Activated CD8-positive, alpha-beta memory T cell treated with anti-CD3 and anti-CD28 coated beads for 4 hours (primary cell): Measurements from ENCODE around the gene KRT84.
"Not testable (repeated sequence)": the region's sequence is repeated elsewhere in the genome, so short reads cannot be mapped to it uniquely, and the experiment has no call there.

ENCODE experiments used
- DNase-seq, 2 donors: peaks; one replicate each; pipeline ENCODE4 v3.0.0-alpha.2; 2020; ENCODE audit warnings: low read depth in 2 of 2

The KRT84 gene

GRCh38 chr12:52410589-52411248, 25.3 kb upstream of the KRT84 start:
- not testable (repeated sequence) for DNase-seq

GRCh38 chr12:52407918-52408317, 22.5 kb upstream of the KRT84 start:
- DNase-seq, result no peak

GRCh38 chr12:52405922-52406385, 20.5 kb upstream of the KRT84 start, which contains the start of gene KRT82:
KRT82 (minus strand) TSS chr12:52406335; CDS start chr12:52406277, 58 bp downstream.
- DNase-seq, result no peak

- no peak for DNase-seq
Observed at GRCh38 chr12:52404951-52405350, 19.5 kb upstream of the KRT84 start.

- DNase-seq, result no peak
Observed at GRCh38 chr12:52403561-52403960, 18.1 kb upstream of the KRT84 start.

GRCh38 chr12:52402873-52403540, 17.6 kb upstream of the KRT84 start:
- no peak for DNase-seq

- no peak for DNase-seq
Observed at GRCh38 chr12:52402377-52402776, 16.9 kb upstream of the KRT84 start.

- no peak for DNase-seq
Observed at GRCh38 chr12:52401926-52402325, 16.5 kb upstream of the KRT84 start.

GRCh38 chr12:52401526-52401925, 16.1 kb upstream of the KRT84 start:
- no peak for DNase-seq

- DNase-seq, result no peak
Observed at GRCh38 chr12:52400906-52401305, 15.5 kb upstream of the KRT84 start.

GRCh38 chr12:52399756-52400155, 14.3 kb upstream of the KRT84 start:
- no peak for DNase-seq

- no peak for DNase-seq
Observed at GRCh38 chr12:52398176-52398575, 12.7 kb upstream of the KRT84 start.

GRCh38 chr12:52396656-52397055, 11.2 kb upstream of the KRT84 start:
- DNase-seq, result no peak

GRCh38 chr12:52395761-52396434, 10.4 kb upstream of the KRT84 start:
- DNase-seq, result no peak

GRCh38 chr12:52394836-52395405, 9.5 kb upstream of the KRT84 start:
- DNase-seq, result no peak

- no peak for DNase-seq
Observed at GRCh38 chr12:52392465-52393007, 7.1 kb upstream of the KRT84 start.

- DNase-seq, result no peak
Observed at GRCh38 chr12:52391618-52392002, 6.2 kb upstream of the KRT84 start.

- no peak for DNase-seq
Observed at GRCh38 chr12:52390739-52391617, 5.5 kb upstream of the KRT84 start.

- no peak for DNase-seq
Observed at GRCh38 chr12:52389313-52390207, 4.1 kb upstream of the KRT84 start.

- DNase-seq, result no peak
Observed at GRCh38 chr12:52387859-52388258, 2.4 kb upstream of the KRT84 start.
